Epidermal melanocyte (primary cell): ENCODE measurements around the gene AS3MT.
"Not testable (repeated sequence)": the region's sequence is repeated elsewhere in the genome, so short reads cannot be mapped to it uniquely, and the experiment has no call there.

Experiments
- DNase-seq: peaks from one replicate; pipeline ENCODE4 v3.0.0; 2011; ENCODE audit warnings: low spot score; ENCODE audit not compliant: insufficient read length

Gene AS3MT, protein sequence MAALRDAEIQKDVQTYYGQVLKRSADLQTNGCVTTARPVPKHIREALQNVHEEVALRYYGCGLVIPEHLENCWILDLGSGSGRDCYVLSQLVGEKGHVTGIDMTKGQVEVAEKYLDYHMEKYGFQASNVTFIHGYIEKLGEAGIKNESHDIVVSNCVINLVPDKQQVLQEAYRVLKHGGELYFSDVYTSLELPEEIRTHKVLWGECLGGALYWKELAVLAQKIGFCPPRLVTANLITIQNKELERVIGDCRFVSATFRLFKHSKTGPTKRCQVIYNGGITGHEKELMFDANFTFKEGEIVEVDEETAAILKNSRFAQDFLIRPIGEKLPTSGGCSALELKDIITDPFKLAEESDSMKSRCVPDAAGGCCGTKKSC

DNA sequence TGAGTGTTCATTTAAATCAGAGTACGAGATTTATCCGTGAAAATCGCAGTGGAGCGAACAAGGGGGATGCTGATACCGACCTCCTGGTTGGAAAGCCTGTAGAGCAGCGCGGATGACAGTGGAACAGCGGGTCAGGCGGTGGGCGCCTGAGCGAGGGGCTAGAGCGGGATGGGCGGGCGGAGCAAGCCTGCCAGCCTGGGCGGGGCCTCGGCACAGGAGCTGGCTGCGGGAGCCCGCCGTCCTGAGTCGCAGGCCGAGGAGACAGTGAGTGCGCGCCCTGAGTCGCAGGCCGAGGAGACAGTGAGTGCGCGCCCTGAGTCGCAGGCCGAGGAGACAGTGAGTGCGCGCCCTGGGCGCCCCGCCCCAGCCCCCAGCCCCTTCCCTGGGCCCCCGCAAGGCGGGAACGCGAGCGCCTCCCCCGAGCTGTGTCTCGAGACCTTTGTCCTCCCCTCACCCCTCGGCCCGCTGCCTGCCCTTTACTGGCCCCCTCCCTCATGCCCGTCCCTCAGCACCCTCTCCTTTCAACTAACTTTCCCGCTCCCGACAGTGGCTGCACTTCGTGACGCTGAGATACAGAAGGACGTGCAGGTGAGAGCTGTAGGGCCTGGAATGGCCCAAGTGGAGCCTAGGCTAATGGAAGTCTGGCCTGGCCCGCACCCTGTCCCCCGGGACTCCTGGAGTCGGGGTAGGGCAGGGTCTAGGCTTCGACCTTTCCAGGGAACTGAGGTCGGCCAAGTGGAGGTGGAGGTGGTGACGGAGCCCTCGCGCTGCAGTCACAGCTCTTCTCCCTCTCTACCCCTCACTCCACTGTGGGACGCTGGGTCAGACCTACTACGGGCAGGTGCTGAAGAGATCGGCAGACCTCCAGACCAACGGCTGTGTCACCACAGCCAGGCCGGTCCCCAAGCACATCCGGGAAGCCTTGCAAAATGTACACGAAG, at the start of gene AS3MT:
Gene AS3MT, plus strand, starts transcription at position 213 of the 941 bp plus-strand sequence. Its CDS starts 123 bp downstream, at position 336.
- DNase-seq: no peak

DNA sequence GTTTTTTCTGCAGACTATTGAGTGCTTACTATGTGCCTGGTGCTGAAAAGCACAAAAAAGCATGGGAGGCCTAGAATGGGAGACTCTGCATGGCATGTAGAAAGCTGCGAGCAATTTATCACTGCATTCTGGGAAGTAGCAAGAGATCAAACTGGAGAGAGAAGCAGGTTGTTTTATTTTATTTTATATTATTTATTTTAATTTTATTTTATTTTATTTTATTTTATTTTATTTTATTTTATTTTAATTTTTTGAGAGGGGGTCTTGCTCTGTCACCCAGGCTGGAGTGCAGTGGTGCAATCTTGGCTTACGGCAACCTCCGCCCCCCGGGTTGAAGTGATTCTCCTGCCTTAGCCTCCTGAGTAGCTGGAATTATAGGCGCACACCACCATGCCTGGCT, 49.3 kb upstream of the AS3MT start:
- DNase-seq: not testable (repeated sequence)

DNA sequence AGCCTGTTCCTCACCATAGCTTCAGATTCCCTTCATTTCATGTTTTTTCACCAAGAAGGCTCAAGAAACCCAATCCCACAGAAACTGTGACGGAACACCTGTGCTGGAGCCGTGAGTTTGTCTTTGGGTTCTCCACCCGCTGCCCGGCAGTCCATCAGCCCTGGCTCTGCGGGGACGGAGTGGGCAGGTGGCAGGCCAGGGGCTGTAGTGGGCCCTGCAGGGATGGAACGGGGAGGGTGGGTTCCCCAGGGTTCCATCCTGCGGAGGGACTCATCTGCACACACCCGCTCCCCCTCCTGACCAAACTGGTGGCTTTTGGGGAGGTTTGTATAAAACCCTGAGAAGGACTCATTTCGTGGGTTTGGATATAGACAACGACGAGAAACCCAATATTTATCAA, 47.0 kb upstream of the AS3MT start:
- no peak for DNase-seq

DNA sequence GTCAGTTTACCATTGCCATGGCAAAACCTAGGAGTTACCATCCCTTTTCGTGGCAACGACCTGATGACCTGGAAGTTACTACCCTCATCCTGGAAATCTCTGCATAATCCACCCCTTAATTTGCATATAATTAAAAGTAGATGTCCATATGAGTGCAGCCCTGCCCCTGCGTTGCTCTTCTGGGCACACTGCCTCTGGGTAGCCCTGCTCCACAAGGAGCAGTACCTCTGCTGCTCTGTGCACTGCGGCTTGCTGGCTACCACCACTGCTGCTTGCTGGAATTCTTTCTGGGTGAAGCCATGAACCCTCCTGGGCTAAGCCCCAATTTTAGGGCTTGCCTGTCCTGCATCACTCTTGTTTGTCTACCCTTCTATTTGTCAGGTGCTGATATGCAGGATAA, 44.6 kb upstream of the AS3MT start:
- no peak for DNase-seq

DNA sequence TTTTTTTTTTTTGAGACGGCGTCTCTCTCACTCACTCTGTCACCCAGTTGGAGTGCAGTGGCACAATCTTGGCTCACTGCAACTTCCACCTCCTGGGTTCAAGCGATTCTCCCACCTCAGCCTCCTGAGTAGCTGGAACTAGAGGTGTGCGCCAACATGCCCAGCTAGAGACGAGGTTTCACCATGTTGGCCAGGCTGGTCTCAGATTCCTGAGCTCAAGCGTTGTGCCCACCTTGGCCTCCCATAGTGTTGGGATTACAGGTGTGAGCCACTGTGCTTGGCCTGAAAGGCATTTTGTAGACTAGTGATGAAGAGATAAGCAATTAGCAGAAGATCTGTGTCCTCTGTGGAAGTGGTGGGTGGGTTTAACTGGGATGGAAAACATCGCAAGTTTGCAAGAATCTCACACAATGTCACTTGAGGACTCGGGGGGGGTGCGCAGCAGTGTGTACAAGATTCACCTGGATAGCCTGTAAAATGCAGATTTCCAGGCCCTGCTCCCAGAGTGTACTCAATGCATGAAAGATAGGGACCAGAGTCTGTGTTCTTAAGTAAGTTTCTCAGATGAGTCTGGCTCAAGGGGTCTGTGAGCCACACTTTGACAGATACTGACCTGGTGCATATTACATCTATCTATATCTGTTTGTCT, 43.0 kb upstream of the AS3MT start:
- no peak for DNase-seq

DNA sequence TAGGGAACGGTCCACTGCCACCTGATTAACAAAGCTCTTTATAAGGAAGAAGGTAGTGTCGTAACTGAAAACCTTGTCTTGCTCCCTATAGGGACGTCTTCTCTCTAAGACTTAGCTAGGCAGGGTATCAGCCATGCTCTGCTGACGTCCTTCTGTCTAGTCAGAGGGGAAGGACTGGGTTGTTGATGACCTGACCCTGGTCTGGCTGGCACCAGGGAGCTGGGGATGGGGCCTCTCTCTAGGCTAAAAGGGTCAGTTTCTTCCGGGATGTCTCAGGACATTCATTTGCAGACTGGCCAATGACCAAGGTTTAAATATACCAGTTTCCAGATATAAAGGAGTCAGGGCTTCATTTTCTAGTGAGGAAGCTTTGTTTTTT, 41.7 kb upstream of the AS3MT start:
- DNase-seq: no peak

DNA sequence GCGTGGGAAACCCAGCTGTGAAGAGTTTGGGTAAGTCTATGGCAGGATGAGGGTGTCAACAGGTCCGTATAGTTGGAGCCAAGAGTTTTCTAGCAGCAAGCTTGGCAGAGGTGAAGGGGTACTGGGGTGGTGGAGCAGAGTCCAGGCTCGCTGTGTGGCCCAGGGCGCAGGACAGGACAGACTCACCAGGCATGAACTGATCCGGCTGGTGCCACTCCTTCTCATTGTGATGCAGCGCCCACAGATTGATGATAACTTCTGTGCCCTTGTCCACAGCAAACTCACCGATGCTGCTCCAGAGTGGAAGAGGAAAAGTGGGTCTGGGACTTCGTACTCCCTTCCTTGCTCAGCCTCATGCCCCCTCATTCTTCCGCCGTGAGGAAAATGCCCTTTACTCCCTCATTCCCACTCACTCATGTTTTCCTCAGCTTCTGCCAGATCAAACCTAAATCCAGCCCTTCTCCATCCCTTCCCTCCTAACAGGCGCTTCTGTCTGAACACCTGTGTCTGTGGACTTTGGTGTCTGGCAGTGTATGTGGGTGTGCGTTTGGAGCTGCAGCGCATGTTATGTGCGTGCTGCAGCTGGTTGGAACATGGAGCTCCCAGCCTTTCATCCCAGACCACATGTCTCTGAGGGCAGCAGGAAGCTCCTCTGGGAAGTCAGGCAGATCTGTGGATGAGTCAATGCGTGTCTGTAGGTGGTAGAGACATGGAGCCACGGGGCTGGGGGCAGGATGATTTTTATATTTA, 37.8 kb upstream of the AS3MT start:
- no peak for DNase-seq

DNA sequence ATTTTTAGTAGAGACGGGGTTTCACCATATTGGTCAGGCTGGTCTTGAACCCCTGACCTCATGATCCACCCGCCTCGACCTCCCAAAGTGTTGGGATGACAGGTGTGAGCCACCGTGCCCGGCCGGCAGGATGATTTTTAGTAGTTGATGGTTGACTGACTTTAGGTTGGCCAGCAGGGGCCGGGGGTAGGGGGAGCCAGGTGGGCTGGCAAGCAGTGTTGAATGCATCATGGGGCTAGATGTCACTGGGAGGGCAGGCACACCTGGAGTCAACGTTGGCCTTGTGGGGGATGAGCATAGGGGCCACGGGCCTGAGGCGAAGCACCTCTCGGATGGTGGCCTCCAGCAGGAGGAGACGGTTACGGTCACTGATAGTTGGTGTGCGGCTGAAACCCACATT, 37.0 kb upstream of the AS3MT start:
- DNase-seq: no peak

DNA sequence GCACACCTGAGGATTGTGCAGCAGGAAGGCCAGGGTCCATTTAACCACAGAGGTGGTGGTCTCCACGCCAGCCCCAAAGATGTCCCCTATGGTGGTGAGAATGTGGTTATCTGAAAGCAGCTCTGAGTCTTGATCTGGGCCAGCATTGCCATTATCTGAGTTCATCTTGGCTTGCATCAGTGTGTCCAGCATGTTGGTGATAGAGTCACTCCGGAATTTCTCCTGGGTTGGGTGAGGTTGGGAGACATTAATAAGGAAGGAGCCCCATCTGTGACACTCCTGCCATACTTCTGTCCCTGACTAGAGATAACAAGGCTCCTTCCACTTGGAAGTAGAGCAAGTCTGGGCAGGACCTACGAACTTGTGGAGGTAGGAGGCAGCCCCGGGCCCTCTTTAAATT, 36.3 kb upstream of the AS3MT start:
- no peak for DNase-seq

DNA sequence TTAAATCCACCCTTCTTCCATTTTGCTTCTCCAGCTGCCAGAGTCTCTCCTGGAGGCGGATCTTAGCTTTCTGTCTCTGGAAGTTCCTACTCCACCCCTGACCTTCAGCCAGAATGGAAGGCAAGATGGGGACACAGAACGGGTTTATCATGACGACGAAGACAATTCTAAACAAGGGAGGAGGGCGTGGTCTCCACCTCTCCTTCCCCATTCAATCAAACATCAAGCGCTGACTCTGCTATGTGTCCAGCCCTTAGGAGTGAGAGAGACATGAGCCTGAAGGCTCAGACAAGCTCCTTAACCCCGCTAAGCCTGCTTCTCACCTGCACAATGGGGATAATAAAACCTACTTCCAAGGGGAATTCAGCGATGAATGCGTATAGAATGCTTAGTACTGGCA, 35.1 kb upstream of the AS3MT start:
- no peak for DNase-seq

DNA sequence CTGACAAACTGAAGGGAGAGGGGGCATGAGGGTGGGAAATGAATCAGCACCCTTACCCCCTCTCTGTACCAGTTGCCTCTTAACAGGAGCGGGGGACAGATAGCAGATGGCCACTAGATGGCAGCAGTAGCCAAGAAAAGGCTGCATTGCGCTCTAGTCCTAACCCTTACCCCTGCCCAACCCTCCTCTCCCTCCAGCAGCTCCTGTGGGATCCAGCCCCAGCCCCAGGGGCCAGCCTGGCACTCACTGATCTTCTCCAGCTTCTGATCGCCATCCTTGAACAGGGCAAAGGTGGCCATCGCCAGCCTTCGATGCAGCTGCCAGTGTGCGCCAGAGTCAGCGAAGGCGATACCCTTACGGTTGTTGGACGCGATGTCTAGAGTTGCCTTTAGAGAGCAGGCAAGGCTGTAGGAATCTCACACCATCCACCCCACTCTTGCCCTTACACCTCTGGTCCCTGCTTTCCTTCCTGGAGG, 34.2 kb upstream of the AS3MT start:
- DNase-seq: peak; percentile 71

DNA sequence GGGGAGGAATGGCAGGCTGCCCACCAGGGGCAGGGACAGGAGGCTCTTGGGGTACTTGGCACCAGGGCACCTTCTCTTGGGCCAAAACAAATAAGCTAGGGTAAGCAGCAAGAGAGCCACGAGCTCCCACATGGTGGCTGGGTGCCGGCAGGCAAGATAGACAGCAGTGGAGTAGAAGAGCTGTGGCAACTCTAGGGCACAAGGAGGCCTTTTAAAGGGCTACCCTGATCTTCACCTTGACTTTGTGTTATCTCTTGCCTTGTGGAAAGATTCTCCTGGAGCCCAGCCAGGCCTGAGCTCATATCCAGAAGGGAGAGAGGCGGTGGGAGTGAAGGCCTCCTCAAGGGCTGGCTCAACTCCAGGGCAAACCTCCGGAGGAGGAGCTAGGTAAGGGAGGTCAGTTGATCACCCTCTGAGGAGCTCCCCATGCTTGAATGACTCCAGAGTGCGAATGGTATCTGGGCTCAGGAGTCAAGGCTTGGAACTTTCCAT, 32.0 kb upstream of the AS3MT start, which contains the start of gene CYP17A1:
Gene CYP17A1, minus strand, starts transcription at position 184 of the 492 bp plus-strand sequence. Its CDS starts 52 bp downstream, at position 132.
- DNase-seq: no peak

DNA sequence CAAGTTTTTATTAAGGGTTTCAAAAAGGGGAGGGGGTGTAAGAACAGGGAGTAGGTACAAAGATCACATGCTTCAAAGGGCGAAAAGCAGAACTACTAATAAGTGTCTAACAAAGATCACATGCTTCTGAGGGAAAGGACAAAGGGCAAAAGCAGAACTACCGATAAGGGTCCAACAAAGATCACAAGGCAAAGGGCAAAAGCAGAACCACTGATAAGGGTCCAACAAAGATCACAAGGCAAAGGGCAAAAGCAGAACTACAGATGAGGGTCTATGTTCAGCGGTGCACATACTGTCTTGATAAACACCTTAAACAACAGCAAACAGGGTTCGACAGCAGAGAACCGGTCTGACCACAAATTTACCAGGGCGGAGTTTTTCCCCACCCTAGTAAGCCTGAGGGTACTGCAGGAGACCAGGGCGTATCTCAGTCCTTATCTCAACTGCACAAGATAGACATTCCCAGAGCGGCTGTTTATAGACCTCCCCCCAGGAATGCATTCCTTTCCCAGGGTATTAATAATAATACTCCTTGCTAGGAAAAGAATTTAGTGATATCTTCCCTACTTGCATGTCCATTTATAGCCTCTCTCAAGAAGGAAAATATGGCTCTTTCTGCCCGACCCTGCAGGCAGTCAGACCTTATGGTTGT, 30.9 kb upstream of the AS3MT start:
- not testable (repeated sequence) for DNase-seq

DNA sequence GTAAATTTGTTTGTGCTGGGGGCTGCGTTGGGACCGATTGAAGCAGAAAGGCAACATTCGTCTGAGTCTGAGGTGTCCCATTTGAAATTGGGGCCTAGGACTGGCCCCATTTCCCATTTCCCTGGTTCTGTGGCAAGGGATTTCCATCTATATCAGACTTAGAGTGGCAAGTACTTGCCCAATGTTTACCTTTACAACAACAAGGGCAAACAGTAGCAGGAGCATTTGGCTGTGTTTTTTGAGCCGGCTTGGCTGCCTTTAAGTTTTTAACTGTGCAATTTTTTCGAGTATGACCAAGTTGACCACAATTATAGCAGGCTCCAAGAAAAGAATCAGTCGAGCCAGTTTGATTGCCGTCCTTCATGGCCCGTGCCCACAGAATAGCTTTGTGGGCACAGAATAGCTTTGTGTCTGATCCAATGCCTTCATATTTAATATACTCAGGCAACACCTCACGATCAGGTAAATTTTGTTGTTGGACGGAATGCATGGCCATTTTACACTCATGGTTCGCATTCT, 27.4 kb upstream of the AS3MT start:
- DNase-seq: no peak

DNA sequence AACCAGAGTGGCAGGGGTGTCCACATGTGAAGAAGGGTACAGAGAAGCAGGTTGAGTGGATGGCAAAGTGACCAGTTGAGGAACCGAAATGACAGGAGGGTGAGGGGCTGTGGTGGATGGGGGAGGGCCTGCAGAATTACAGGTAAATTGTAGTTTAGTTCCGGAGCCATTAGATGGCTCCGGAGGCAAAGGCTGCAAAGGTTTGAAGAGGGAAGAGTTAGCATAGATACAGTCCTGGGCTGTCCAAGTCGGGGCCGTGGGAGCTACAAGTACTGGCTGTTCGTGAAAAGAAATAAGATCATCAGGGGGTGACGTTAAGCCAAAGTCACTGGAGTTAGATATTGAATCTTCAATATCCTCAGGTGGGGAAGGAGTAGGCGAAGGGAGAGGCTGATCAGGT, 26.1 kb upstream of the AS3MT start:
- not testable (repeated sequence) for DNase-seq

DNA sequence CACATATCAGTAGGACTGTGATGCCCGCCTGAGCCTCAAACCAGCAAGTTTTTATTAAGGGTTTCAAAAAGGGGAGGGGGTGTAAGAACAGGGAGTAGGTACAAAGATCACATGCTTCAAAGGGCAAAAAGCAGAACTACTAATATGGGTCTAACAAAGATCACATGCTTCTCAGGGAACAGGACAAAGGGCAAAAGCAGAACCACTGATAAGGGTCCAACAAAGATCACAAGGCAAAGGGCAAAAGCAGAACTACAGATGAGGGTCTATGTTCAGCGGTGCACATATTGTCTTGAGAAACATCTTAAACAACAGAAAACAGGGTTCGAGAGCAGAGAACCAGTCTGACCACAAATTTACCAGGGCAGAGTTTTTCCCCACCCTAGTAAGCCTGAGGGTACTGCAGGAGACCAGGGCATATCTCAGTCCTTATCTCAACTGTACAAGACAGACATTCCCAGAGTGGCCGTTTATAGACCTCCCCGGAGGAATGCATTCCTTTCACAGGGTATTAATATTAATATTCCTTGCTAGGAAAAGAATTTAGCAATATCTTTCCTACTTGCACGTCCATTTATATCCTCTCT, 25.0 kb upstream of the AS3MT start:
- not testable (repeated sequence) for DNase-seq

DNA sequence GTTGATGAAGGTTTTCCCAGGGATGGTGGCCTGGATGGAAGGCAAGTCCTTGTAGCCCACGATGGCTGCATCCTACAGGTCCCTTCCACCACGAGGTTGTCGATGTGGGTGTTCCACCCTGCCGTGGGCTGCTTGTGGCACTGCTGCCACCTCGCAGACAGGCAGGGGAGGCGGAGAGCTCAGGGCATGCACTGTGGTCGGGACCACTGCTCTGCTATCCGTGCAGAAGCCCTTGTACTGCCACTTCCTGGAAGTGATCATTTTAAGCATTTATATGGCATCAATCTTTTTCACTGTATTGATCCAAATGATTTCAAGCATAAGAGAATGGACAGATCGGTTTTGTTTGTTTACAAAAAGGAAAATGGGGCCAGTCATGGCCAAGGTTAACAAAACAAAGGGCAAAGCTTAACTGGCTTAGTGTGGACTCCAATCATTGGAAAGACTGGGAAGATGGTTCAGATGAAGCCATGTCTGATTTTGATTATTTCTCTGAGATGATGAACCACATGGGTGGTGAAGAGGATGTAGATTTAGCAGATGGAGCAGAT, 23.8 kb upstream of the AS3MT start:
- no peak for DNase-seq

DNA sequence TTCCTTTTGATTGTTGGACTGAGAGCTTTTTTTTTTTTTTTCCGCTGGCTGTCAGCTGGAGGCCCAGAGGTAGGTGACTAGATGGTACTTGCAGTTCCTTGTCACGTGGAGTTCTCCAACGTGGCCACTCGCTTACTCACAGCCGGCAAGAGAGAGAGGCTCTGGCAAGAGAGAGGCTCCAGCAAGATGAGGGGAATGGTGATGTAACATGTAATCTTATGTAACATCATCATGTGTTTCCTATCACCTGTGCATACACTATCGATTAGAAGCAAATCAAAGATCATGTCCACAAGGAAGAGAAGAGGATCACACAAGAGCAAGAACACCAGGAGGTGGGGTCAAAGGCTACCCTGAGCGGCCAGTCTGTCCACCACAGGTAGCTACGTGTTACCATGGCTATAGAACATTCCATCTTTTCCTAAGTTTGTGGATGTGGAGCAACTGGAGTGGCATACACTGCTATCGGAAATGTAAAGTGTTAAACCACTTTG, 19.2 kb upstream of the AS3MT start:
- DNase-seq: no peak

DNA sequence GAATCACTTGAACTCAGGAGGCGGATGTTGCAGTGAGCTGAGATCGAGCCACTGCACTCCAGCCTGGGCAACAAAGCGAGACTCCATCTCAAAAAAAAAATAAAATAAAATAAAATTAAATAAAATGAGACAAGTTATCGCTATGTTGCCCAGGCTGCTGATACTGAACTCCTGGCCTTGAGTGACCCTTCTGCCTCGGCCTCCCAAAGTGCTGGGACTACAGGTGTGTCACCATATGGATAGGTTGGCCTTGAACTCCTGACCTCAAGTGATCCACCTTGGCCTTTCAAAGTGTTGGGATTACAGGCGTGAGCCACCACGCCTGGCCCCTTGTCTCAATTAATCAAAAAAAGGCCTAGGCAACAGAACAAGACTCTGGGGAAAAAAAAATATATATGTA, 16.0 kb upstream of the AS3MT start:
- DNase-seq: not testable (repeated sequence)
